ENCODE measurements around the gene XRCC1. TPM values are rescaled to one million over a fixed set of nuclear protein-coding genes. Genes with fewer than 3 reads are reported as not detected.

XRCC1 gene
- total RNA-seq, 2 experiments from 2014 or later = 25.1 to 26.2 TPM

DNA sequence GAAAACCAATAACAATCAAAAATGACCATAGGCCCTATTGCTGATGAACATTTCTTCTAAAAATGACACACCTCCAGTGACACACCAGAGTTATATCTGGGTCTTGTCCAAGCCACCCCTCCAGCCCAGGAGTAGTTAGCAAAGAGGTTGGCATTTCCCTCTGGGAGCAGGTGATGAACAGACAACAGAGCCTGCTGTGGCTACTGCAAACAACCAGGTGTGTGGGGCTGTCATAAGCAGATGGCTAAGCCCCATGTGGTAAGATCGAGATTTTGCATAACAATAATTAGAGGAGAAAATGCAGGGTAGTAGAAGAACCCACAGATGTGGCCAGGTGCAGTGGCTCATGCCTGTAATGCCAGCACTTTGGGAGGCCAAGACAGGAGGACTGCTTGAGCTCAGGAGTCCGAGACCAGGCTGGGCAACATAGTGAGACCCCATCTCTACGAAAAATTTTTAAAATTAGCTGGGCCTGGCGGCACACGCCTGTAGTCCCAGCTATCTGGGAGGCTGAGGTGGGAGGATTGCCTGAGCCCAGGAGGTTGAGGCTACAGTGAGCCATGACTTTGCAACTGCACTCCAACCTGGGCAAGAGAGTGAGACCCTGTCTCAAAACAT is 5.0 kb downstream of the XRCC1 start:
- DNase-seq (no peak), ATAC-seq (ENCODE audit: poor library complexity) (no peak)
- no peaks in the 10 kb centered on the region for H3K36me3 ChIP-seq (ENCODE audit: insufficient read depth, low read length)
- ChIA-PET CTCF (no interaction called here), POLR2A (no interaction called here)
- TF ChIP-seq, protein P1, sequence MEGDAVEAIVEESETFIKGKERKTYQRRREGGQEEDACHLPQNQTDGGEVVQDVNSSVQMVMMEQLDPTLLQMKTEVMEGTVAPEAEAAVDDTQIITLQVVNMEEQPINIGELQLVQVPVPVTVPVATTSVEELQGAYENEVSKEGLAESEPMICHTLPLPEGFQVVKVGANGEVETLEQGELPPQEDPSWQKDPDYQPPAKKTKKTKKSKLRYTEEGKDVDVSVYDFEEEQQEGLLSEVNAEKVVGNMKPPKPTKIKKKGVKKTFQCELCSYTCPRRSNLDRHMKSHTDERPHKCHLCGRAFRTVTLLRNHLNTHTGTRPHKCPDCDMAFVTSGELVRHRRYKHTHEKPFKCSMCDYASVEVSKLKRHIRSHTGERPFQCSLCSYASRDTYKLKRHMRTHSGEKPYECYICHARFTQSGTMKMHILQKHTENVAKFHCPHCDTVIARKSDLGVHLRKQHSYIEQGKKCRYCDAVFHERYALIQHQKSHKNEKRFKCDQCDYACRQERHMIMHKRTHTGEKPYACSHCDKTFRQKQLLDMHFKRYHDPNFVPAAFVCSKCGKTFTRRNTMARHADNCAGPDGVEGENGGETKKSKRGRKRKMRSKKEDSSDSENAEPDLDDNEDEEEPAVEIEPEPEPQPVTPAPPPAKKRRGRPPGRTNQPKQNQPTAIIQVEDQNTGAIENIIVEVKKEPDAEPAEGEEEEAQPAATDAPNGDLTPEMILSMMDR (IDR thresholded peaks at IDR 0.05) = no peak
- peak overlapping the region in 1 of 2 donors; percentile 29 for H3K27ac ChIP-seq (ENCODE audit: low read depth in 1 of 2, low read length in 2 of 2)
- Mint-ChIP-seq H3K9me3 (no peaks in the 10 kb centered on the region), H3K4me1 (ENCODE audit: low read depth) (peaks cover 43% of the 10 kb centered on the region), H3K36me3 (ENCODE audit: low read depth) (peaks cover 22% of the 10 kb centered on the region), H3K27me3 (no peaks in the 10 kb centered on the region), H3K27ac (peak overlapping the region; percentile 52), H3K4me3 (no peak overlapping the region)
- H3K4me1 ChIP-seq (ENCODE audit: insufficient read depth, low read length) = peaks cover 19% of the 10 kb centered on the region
- no peaks in the 10 kb centered on the region for H3K27me3 ChIP-seq (ENCODE audit: control insufficient read depth in 1 of 2, insufficient read depth in 2 of 2, low read length in 2 of 2)
- no peaks in the 10 kb centered on the region for H3K9me3 ChIP-seq (ENCODE audit: control insufficient read depth in 1 of 2, insufficient read depth in 1 of 2, low read length in 2 of 2)
- H3K4me3 ChIP-seq (ENCODE audit: low read length) = no peak overlapping the region
- intact Hi-C loops (cut with DNase I, micrococcal nuclease) = no loop called here

DNA sequence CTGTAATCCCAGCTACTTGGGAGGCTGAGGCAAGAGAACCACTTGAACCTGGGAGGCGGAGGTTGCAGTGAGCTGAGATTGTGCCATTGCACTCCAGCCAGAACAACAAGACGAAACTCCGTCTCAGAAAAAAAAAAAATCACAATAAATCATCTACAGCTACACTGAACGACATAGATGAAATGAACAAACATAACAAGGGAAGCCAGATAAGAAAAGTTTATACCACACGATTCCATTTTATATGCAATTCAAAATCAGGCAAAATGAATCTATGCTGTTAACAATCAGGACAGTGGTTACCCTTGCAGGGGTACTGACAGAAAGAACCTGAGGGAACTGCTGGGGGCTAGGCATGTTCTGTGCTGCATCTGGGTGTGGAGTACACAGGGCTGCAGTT is 5.7 kb downstream of the XRCC1 start:
- Mint-ChIP-seq H3K4me1 (ENCODE audit: low read depth) (peaks cover 43% of the 10 kb centered on the region), H3K9me3 (no peaks in the 10 kb centered on the region), H3K27me3 (no peaks in the 10 kb centered on the region), H3K27ac (peak overlapping the region; percentile 52), H3K36me3 (ENCODE audit: low read depth) (peaks cover 16% of the 10 kb centered on the region), H3K4me3 (no peak overlapping the region)
- H3K36me3 ChIP-seq (ENCODE audit: insufficient read depth, low read length) = no peaks in the 10 kb centered on the region
- ChIA-PET CTCF (interaction anchor here (0.7 kb wide), 1 partner anchor 14 kb away, joined by 4 read pairs; no protein-coding TSS in a partner anchor), POLR2A (no interaction called here)
- no peak overlapping the region for H3K27ac ChIP-seq (ENCODE audit: low read depth in 1 of 2, low read length in 2 of 2)
- H3K4me1 ChIP-seq (ENCODE audit: insufficient read depth, low read length) = peaks cover 17% of the 10 kb centered on the region
- ATAC-seq (ENCODE audit: poor library complexity) = no peak
- no peak overlapping the region for H3K4me3 ChIP-seq (ENCODE audit: low read length)
- H3K9me3 ChIP-seq (ENCODE audit: control insufficient read depth in 1 of 2, insufficient read depth in 1 of 2, low read length in 2 of 2) = no peaks in the 10 kb centered on the region
- TF ChIP-seq, protein P1 (IDR thresholded peaks at IDR 0.05) = no peak
- H3K27me3 ChIP-seq (ENCODE audit: control insufficient read depth in 1 of 2, insufficient read depth in 2 of 2, low read length in 2 of 2) = no peaks in the 10 kb centered on the region
- no peak for DNase-seq
- intact Hi-C loops (cut with DNase I, micrococcal nuclease) = no loop called here

DNA sequence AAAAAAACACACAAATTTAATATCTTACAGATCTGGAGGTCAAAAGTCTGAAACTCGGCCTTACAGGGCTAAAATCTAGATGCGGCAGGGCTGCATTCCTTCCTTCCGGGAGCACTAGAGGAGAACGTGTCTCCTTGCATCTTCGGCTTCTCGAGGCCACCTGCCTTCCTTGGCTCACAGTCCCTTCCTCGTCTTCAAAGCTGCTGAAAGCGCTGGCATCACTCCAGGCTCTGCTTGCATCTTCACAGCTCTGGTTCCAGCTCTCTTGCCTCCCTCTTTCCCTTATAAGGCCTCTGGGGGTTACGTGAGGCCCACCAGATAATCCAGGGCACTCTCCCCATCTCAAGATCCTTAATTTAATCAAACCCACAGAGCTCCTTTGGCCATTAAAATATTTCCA is 10.5 kb downstream of the XRCC1 start:
- peaks cover 61% of the 10 kb centered on the region for H3K4me1 Mint-ChIP-seq (ENCODE audit: low read depth)
- no peak overlapping the region for H3K4me3 ChIP-seq (ENCODE audit: low read length)
- H3K9me3 ChIP-seq (ENCODE audit: control insufficient read depth in 1 of 2, insufficient read depth in 1 of 2, low read length in 2 of 2) = no peaks in the 10 kb centered on the region
- H3K4me1 ChIP-seq (ENCODE audit: insufficient read depth, low read length) = peaks cover 50% of the 10 kb centered on the region
- CTCF ChIA-PET = interaction anchor here (0.6 to 1.3 kb wide), 3 partner anchors 10 to 54 kb away, joined by 3 to 5 read pairs (median 5); no protein-coding TSS in a partner anchor
- POLR2A ChIA-PET = interaction anchor here (0.6 to 6.4 kb wide), 5 partner anchors 9 to 64 kb away, joined by 3 to 40 read pairs (median 4); partner anchors contain the start of genes IRGQ, PHLDB3 and ZNF576
- H3K9me3 Mint-ChIP-seq = no peaks in the 10 kb centered on the region
- peaks cover 8% of the 10 kb centered on the region for H3K36me3 ChIP-seq (ENCODE audit: insufficient read depth, low read length)
- TF ChIP-seq, protein P1 (IDR thresholded peaks at IDR 0.05) = no peak
- peak in 1 of 14 experiments; percentile 23 for DNase-seq
- H3K36me3 Mint-ChIP-seq (ENCODE audit: low read depth) = peaks cover 24% of the 10 kb centered on the region
- H3K27ac Mint-ChIP-seq = peak overlapping the region; percentile 96
- H3K27me3 ChIP-seq (ENCODE audit: control insufficient read depth in 1 of 2, insufficient read depth in 2 of 2, low read length in 2 of 2) = no peaks in the 10 kb centered on the region
- no peak for ATAC-seq (ENCODE audit: poor library complexity)
- no peaks in the 10 kb centered on the region for H3K27me3 Mint-ChIP-seq
- H3K27ac ChIP-seq (ENCODE audit: low read depth in 1 of 2, low read length in 2 of 2) = no peak overlapping the region
- H3K4me3 Mint-ChIP-seq = peak overlapping the region; percentile 23
- intact Hi-C loops (cut with DNase I, micrococcal nuclease) = loop anchor here in 1 of 2 experiments (5.0 kb wide), 1 partner anchor 37 kb away; the partner anchor contains the start of gene ETHE1

Measured in CD4-positive, alpha-beta T cell (primary cell).